Measurements from ENCODE around the gene RHEB.

- TF ChIP-seq EZH2 (IDR thresholded peaks at IDR 0.05; ENCODE audit: borderline replicate concordance, insufficient read depth, low read depth, low read length, poor library complexity, severe bottlenecking) = no peak
- TF ChIP-seq CTCF (IDR thresholded peaks at IDR 0.05) = no peak
Measured at GRCh38 chr7:151460474-151460855, 59.2 kb downstream of the RHEB start.
